GM12891 (cell line): ENCODE measurements around the gene HTT-AS.

ENCODE experiments used
- PAX5 ChIP-seq: IDR thresholded peaks from 2 replicates; pipeline ENCODE4 v1.6.1; 2011; ENCODE audit warnings: low read length, moderate library complexity, mild to moderate bottlenecking; ENCODE audit not compliant: insufficient read depth, severe bottlenecking
- POLR2A ChIP-seq: IDR thresholded peaks from 2 replicates; pipeline ENCODE4 v1.6.1; 2011; ENCODE audit warnings: low read depth, low read length, control low read depth
- POLR2AphosphoS5 ChIP-seq: IDR thresholded peaks from 2 replicates; pipeline ENCODE4 v1.6.1; 2011; ENCODE audit warnings: low read depth, low read length, control low read depth
- POU2F2 ChIP-seq: IDR thresholded peaks from 2 replicates; pipeline ENCODE4 v1.6.1; 2011; ENCODE audit warnings: low read depth, mild to moderate bottlenecking, control low read depth, low read length, moderate library complexity
- SPI1 ChIP-seq: IDR thresholded peaks from 2 replicates; pipeline ENCODE4 v1.6.1; 2011; ENCODE audit warnings: low read depth, low read length, control low read depth
- TAF1 ChIP-seq: IDR thresholded peaks from 2 replicates; pipeline ENCODE4 v1.6.1; 2011; ENCODE audit warnings: low read depth, low read length, control low read depth

- TF ChIP-seq POU2F2 (no peak), POLR2A (no peak), PAX5 (no peak), POLR2AphosphoS5 (no peak), SPI1 (no peak), TAF1 (no peak)
These were observed 40.0 kb upstream of the HTT-AS start for GRCh38 chr4:3114377-3114776.
